Keratinocyte (primary cell): ENCODE measurements around the gene CFAP410. TPM values are rescaled to one million over a fixed set of nuclear protein-coding genes. Genes with fewer than 3 reads are reported as not detected.

Experiments
- DNase-seq: peaks from one replicate; pipeline ENCODE4 v3.0.0-alpha.2; 2011; ENCODE audit warnings: low read depth, missing footprints, low spot score
- FAIRE-seq: peaks from 2 replicates; lab custom pipeline; 2011; peaks lifted over from hg19 to GRCh38; lab: Jason Lieb, UNC
- H2AFZ ChIP-seq: 2 replicates; pipeline ENCODE4 v1.6.0; 2012; ENCODE audit warnings: low read length, control low read depth, inconsistent platforms; ENCODE audit not compliant: control insufficient read depth
- H3K27ac ChIP-seq: 2 replicates; pipeline ENCODE4 v1.5.1; 2011; ENCODE audit warnings: low read length; ENCODE audit not compliant: control insufficient read depth, insufficient read depth
- H3K27me3 ChIP-seq: 3 replicates; pipeline ENCODE4 v1.6.0; 2011; ENCODE audit warnings: low read length; ENCODE audit not compliant: control insufficient read depth, insufficient read depth; ENCODE audit errors: extremely low read depth
- H3K36me3 ChIP-seq, 2 experiments: 2 replicates in 1 of 2; 3 replicates in 1 of 2; pipeline ENCODE4 v1.5.1; 2011; ENCODE audit warnings: low read length in 2 of 2, mild to moderate bottlenecking in 1 of 2; ENCODE audit not compliant: control insufficient read depth in 2 of 2, insufficient read depth in 2 of 2; ENCODE audit errors: extremely low read depth in 1 of 2
- H3K4me1 ChIP-seq: 3 replicates; pipeline ENCODE4 v1.5.1; 2011; ENCODE audit warnings: low read length; ENCODE audit not compliant: control insufficient read depth, insufficient read depth; ENCODE audit errors: extremely low read depth
- H3K4me2 ChIP-seq: 3 replicates; pipeline ENCODE4 v1.6.0; 2011; ENCODE audit warnings: low read depth, low read length; ENCODE audit not compliant: control insufficient read depth, insufficient read depth; ENCODE audit errors: extremely low read depth
- H3K4me3 ChIP-seq, 3 experiments: fragments of 200-600 bp in 1 of 3; sonication (generic) in 1 of 3; 2 replicates in 2 of 3; 3 replicates in 1 of 3; pipeline ENCODE4 v1.5.1; 2011 to 2016; ENCODE audit warnings: low read length in 3 of 3, mild to moderate bottlenecking in 3 of 3, control low read depth in 2 of 3, inconsistent platforms in 1 of 3, low read depth in 1 of 3, mixed read lengths in 1 of 3, mixed run types in 1 of 3, moderate library complexity in 1 of 3; ENCODE audit not compliant: control insufficient read depth in 2 of 3, insufficient read depth in 2 of 3; ENCODE audit errors: extremely low read depth in 1 of 3
- H3K79me2 ChIP-seq: 2 replicates; pipeline ENCODE4 v1.6.0; 2012; ENCODE audit warnings: low read length; ENCODE audit not compliant: control insufficient read depth, insufficient read depth
- H3K9ac ChIP-seq: 3 replicates; pipeline ENCODE4 v1.6.0; 2011; ENCODE audit warnings: low read length; ENCODE audit not compliant: control insufficient read depth, insufficient read depth; ENCODE audit errors: extremely low read depth
- H3K9me1 ChIP-seq: 3 replicates; pipeline ENCODE4 v1.6.0; 2011; ENCODE audit warnings: low read length; ENCODE audit not compliant: control insufficient read depth, insufficient read depth; ENCODE audit errors: extremely low read depth
- H3K9me3 ChIP-seq: 2 replicates; pipeline ENCODE4 v1.5.1; 2012; ENCODE audit warnings: low read depth, low read length; ENCODE audit not compliant: control insufficient read depth
- H4K20me1 ChIP-seq: 3 replicates; pipeline ENCODE4 v1.6.0; 2011; ENCODE audit warnings: low read length; ENCODE audit not compliant: control insufficient read depth, insufficient read depth; ENCODE audit errors: extremely low read depth
- EZH2 ChIP-seq: IDR thresholded peaks from one replicate; pipeline ENCODE4 v1.6.1; 2012; ENCODE audit warnings: inconsistent platforms, mild to moderate bottlenecking, low read length, moderate library complexity
- dilution Hi-C: fragments of 300-500 bp; cut with MboI; formaldehyde crosslinking; loops from one replicate; pipeline ENCODE4 v1.7.0; 2020; ENCODE audit warnings: low sequenced_read_pairs; ENCODE audit not compliant: extremely low pct_ligation_motif_present
- polyA plus RNA-seq, 5 experiments: library from polyadenylated mRNA; depleted of rRNA in 3 of 5; stranded (reverse) in 3 of 5; stranded (forward) in 1 of 5; unstranded in 1 of 5; fragments of >200 nt; gene quantifications; 1 replicate in 1 of 5; 2 replicates in 3 of 5; 3 replicates in 1 of 5; pipeline versions ENCODE4 v1.2.1 to v1.2.3, GENCODE V29; 2011 to 2012; ENCODE audit warnings: missing spikeins in 2 of 5, low read depth in 1 of 5, low replicate concordance in 1 of 5
- TF ChIP-seq, protein P1 (sequence below), 3 experiments: IDR thresholded peaks in 1 of 3; conservative IDR thresholded peaks in 1 of 3; optimal IDR thresholded peaks in 1 of 3; 2 replicates in 2 of 3; 3 replicates in 1 of 3; pipeline versions ENCODE3 to v1.5.1; 2011; ENCODE audit warnings: low read length in 3 of 3, mild to moderate bottlenecking in 3 of 3, moderate library complexity in 2 of 3, control low read depth in 1 of 3, inconsistent platforms in 1 of 3; ENCODE audit not compliant: insufficient read depth in 2 of 3; ENCODE audit errors: extremely low read depth in 1 of 3

The CFAP410 gene
- polyA plus RNA-seq, 1 donor (not counting 4 experiments of a cell fraction or from before 2014, with no cell fraction given) = 2.2 TPM

DNA sequence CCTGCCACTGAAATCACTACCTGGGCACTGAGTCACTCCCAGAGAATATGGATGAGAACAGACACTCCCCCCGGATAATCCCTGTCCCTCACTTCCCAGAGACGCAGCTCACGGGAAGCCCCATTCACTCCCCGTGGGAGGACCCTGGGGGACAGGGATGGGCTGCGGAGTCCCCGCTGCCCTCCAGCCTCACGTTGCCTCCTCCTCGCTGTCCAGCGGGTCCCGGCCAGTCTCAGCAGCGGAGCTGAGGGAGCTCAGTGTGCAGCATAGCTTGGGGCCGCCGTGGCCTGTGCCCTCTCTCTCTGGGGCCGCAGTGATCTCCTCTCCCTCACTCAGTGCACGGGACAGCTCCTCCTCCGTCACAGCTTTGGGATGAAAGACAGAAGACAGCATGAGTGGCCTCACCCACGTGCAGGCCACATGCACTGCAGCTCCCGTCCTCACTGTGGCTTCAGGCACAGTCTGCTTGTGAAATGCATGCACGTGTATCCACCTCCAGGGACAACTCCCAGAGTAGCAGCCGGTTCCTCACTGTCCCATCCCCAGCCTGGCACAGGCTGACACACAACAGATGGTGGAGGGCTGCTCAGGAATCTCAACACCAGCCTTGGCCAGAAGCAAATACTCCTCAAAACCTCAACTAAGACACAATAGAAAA lies 7.4 kb downstream of the CFAP410 start:
- Histone ChIP-seq H3K79me2 (no peaks in the 10 kb centered on the region), H3K4me2 (no peak overlapping the region), H3K9me3 (no peaks in the 10 kb centered on the region), H3K4me3 (no peak overlapping the region), H3K27ac (no peak overlapping the region), H2AFZ (no peak overlapping the region), H3K9ac (no peak overlapping the region), H4K20me1 (no peaks in the 10 kb centered on the region), H3K36me3 (peaks cover 2% of the 10 kb centered on the region in 2 experiments), H3K27me3 (no peaks in the 10 kb centered on the region), H3K9me1 (no peaks in the 10 kb centered on the region), H3K4me1 (no peaks in the 10 kb centered on the region)
- FAIRE-seq (no peak), DNase-seq (no peak)
- TF ChIP-seq, protein P1, sequence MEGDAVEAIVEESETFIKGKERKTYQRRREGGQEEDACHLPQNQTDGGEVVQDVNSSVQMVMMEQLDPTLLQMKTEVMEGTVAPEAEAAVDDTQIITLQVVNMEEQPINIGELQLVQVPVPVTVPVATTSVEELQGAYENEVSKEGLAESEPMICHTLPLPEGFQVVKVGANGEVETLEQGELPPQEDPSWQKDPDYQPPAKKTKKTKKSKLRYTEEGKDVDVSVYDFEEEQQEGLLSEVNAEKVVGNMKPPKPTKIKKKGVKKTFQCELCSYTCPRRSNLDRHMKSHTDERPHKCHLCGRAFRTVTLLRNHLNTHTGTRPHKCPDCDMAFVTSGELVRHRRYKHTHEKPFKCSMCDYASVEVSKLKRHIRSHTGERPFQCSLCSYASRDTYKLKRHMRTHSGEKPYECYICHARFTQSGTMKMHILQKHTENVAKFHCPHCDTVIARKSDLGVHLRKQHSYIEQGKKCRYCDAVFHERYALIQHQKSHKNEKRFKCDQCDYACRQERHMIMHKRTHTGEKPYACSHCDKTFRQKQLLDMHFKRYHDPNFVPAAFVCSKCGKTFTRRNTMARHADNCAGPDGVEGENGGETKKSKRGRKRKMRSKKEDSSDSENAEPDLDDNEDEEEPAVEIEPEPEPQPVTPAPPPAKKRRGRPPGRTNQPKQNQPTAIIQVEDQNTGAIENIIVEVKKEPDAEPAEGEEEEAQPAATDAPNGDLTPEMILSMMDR (optimal IDR thresholded peaks at IDR 0.05 in 1 of 3, IDR thresholded peaks at IDR 0.05 in 1 of 3, conservative IDR thresholded peaks at IDR 0.05 in 1 of 3; ENCODE audit: extremely low read depth in 1 of 3, insufficient read depth in 2 of 3, low read length in 3 of 3) = no peak
- no peak for TF ChIP-seq EZH2
- dilution Hi-C loops = no loop called here

DNA sequence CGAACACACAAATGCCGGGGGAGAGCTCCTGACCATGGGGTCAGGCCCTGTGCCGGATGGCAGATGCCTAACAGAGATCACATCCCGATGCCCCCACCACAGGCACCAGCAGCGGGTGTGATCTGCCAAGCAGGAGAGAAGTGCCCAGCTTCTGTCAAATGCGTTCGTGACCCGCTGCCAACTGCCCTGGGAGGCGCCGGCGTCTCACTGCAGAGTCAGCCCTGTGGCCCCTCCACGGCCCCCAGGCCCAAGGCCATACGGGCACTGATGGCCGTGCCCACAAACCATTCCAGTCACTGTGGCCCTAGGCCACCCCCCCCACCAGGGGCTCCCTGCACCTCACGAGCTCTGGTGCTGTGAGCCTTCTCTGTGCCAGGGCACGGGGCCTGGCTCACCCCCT lies 8.0 kb downstream of the CFAP410 start:
- no peak overlapping the region for H3K9ac ChIP-seq
- no peak overlapping the region for H3K27ac ChIP-seq

More for the DNA sequence above, 8.0 kb downstream of the CFAP410 start:
- Histone ChIP-seq H3K4me2 (no peak overlapping the region), H3K9me3 (no peaks in the 10 kb centered on the region), H3K79me2 (no peaks in the 10 kb centered on the region), H2AFZ (no peak overlapping the region), H3K4me1 (no peaks in the 10 kb centered on the region), H3K4me3 (no peak overlapping the region), H3K36me3 (peaks cover 2 to 3% of the 10 kb centered on the region in 2 experiments), H3K27me3 (no peaks in the 10 kb centered on the region), H3K9me1 (no peaks in the 10 kb centered on the region), H4K20me1 (no peaks in the 10 kb centered on the region)
- TF ChIP-seq, protein P1 (optimal IDR thresholded peaks at IDR 0.05 in 1 of 3, IDR thresholded peaks at IDR 0.05 in 1 of 3, conservative IDR thresholded peaks at IDR 0.05 in 1 of 3; ENCODE audit: extremely low read depth in 1 of 3, insufficient read depth in 2 of 3, low read length in 3 of 3) = no peak
- TF ChIP-seq EZH2 = no peak
- FAIRE-seq (no peak), DNase-seq (no peak)
- dilution Hi-C loops = no loop called here
